ENCODE results near the gene PARP2.

DNA sequence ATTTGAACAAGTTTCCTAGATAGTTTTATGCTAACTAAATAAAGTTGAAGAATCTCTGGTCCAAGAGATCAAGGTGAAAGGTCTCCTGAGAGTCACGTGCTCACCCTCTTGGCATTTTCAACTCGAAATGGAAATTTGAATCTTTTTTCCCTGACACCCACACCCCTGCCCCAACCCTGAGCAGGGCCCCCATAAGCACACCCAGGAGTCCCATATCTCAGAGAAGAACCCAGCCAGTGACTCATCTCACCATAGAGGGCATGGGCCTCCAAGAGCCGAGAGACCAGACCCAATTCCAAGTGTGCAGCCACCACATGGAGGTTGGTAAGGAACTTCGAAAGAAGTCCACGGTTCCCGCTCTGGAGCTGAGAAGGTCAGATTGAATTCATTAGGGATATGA lies 37.2 kb downstream of the PARP2 start:
- TF ChIP-seq ELF4 (IDR thresholded peaks at IDR 0.05) (no peak), ZNF384 (IDR thresholded peaks at IDR 0.05) (no peak), SP1 (IDR thresholded peaks at IDR 0.05) (no peak), SUZ12 (IDR thresholded peaks at IDR 0.05) (no peak), CTBP1 (IDR thresholded peaks at IDR 0.05; ENCODE audit: borderline replicate concordance) (no peak), FOXM1 (IDR thresholded peaks at IDR 0.05; ENCODE audit: borderline replicate concordance) (no peak), BHLHE40 (IDR thresholded peaks at IDR 0.05; ENCODE audit: borderline replicate concordance) (no peak), HDGF (IDR thresholded peaks at IDR 0.05; ENCODE audit: borderline replicate concordance) (no peak), TARDBP (IDR thresholded peaks at IDR 0.05) (no peak), FOXK2 (IDR thresholded peaks at IDR 0.05) (no peak), ARNT (IDR thresholded peaks at IDR 0.05) (no peak), LEF1 (IDR thresholded peaks at IDR 0.05; ENCODE audit: borderline replicate concordance) (no peak)
